H9 (cell line): ENCODE results near the gene FAM227B. TPM values are rescaled to one million over a fixed set of nuclear protein-coding genes. Genes with fewer than 3 reads are reported as not detected.

Experiments
- DNase-seq: peaks from one replicate; pipeline ENCODE4 v3.0.0-alpha.2; 2017
- H2AFZ ChIP-seq: one replicate; pipeline ENCODE4 v1.6.1; 2013; ENCODE audit warnings: mild to moderate bottlenecking, low read length, control low read depth, moderate library complexity
- H2AK5ac ChIP-seq: 2 replicates; pipeline ENCODE4 v1.6.1; 2013; ENCODE audit warnings: low read length, control low read depth, mixed read lengths; ENCODE audit not compliant: insufficient read length
- H2BK120ac ChIP-seq: one replicate; pipeline ENCODE4 v1.6.1; 2013; ENCODE audit warnings: low read depth, mild to moderate bottlenecking, low read length, control low read depth, inconsistent platforms; ENCODE audit not compliant: poor library complexity, severe bottlenecking
- H2BK12ac ChIP-seq: 2 replicates; pipeline ENCODE4 v1.6.1; 2013; ENCODE audit warnings: low read length, control low read depth, mixed read lengths, low read depth; ENCODE audit not compliant: insufficient read length
- H2BK15ac ChIP-seq: 2 replicates; pipeline ENCODE4 v1.6.1; 2013; ENCODE audit warnings: low read depth, low read length, control low read depth
- H2BK20ac ChIP-seq: one replicate; pipeline ENCODE4 v1.6.1; 2013; ENCODE audit warnings: low read depth, mild to moderate bottlenecking, low read length, control low read depth, inconsistent platforms; ENCODE audit not compliant: poor library complexity, severe bottlenecking
- H2BK5ac ChIP-seq: 2 replicates; pipeline ENCODE4 v1.6.1; 2013; ENCODE audit warnings: low read length, control low read depth, mixed read lengths; ENCODE audit not compliant: insufficient read length
- H3K14ac ChIP-seq: 2 replicates; pipeline ENCODE4 v1.6.1; 2013; ENCODE audit warnings: low read length, control low read depth; ENCODE audit not compliant: insufficient read depth
- H3K18ac ChIP-seq: 2 replicates; pipeline ENCODE4 v1.6.1; 2013; ENCODE audit warnings: low read depth, mild to moderate bottlenecking, mixed read lengths, low read length, control low read depth; ENCODE audit not compliant: insufficient read length
- H3K23ac ChIP-seq: 2 replicates; pipeline ENCODE4 v1.6.1; 2013; ENCODE audit warnings: low read length, control low read depth, mixed read lengths, low read depth; ENCODE audit not compliant: insufficient read length
- H3K23me2 ChIP-seq: 2 replicates; pipeline ENCODE4 v1.6.1; 2013; ENCODE audit warnings: low read depth, mild to moderate bottlenecking, mixed read lengths, low read length, control low read depth; ENCODE audit not compliant: insufficient read length, poor library complexity, severe bottlenecking
- H3K27ac ChIP-seq: 2 replicates; pipeline ENCODE4 v1.5.1; 2013; ENCODE audit warnings: low read length, control low read depth, mixed read lengths, low read depth; ENCODE audit not compliant: insufficient read length
- H3K27me3 ChIP-seq: 2 replicates; pipeline ENCODE4 v1.6.1; 2013; ENCODE audit warnings: low read length, control low read depth, inconsistent platforms; ENCODE audit not compliant: insufficient read depth
- H3K4ac ChIP-seq: 2 replicates; pipeline ENCODE4 v1.6.1; 2013; ENCODE audit warnings: low read depth, mild to moderate bottlenecking, control low read depth, inconsistent platforms, low read length, moderate library complexity
- H3K4me1 ChIP-seq: 2 replicates; pipeline ENCODE4 v1.6.1; 2013; ENCODE audit warnings: low read length, control low read depth, inconsistent platforms; ENCODE audit not compliant: insufficient read depth
- H3K4me2 ChIP-seq: 2 replicates; pipeline ENCODE4 v1.6.1; 2013; ENCODE audit warnings: low read length, control low read depth, mixed read lengths; ENCODE audit not compliant: insufficient read length, insufficient read depth
- H3K56ac ChIP-seq: 2 replicates; pipeline ENCODE4 v1.6.1; 2013; ENCODE audit warnings: low read depth, mild to moderate bottlenecking, mixed read lengths, low read length, control low read depth; ENCODE audit not compliant: insufficient read length
- H3K79me1 ChIP-seq: 2 replicates; pipeline ENCODE4 v1.6.1; 2013; ENCODE audit warnings: low read depth, mild to moderate bottlenecking, moderate library complexity, low read length, control low read depth, inconsistent platforms; ENCODE audit not compliant: insufficient read depth, poor library complexity, severe bottlenecking
- H3K79me2 ChIP-seq: 2 replicates; pipeline ENCODE4 v1.6.1; 2013; ENCODE audit warnings: low read length, control low read depth, inconsistent platforms; ENCODE audit not compliant: insufficient read depth
- H3K9ac ChIP-seq: 2 replicates; pipeline ENCODE4 v1.6.1; 2013; ENCODE audit warnings: low read length, control low read depth, mixed read lengths; ENCODE audit not compliant: insufficient read length; ENCODE audit errors: extremely low read depth
- H3K9me3 ChIP-seq: one replicate; pipeline ENCODE4 v1.6.1; 2013; ENCODE audit warnings: low read depth, low read length, inconsistent platforms; ENCODE audit not compliant: control insufficient read depth
- H3T11ph ChIP-seq: one replicate; pipeline ENCODE4 v1.6.1; 2013; ENCODE audit warnings: mild to moderate bottlenecking, low read length, control low read depth, inconsistent platforms
- H4K20me1 ChIP-seq: one replicate; pipeline ENCODE4 v1.6.1; 2013; ENCODE audit not compliant: control insufficient read depth, insufficient read length, insufficient read depth
- H4K5ac ChIP-seq: 2 replicates; pipeline ENCODE4 v1.6.1; 2013; ENCODE audit warnings: low read depth, mild to moderate bottlenecking, mixed read lengths, low read length, control low read depth; ENCODE audit not compliant: insufficient read length
- H4K8ac ChIP-seq: replicated peaks from 2 replicates; pipeline ENCODE4 v1.6.1; 2013; ENCODE audit warnings: low read length, control low read depth, mixed read lengths, low read depth; ENCODE audit not compliant: insufficient read length
- H4K91ac ChIP-seq: 2 replicates; pipeline ENCODE4 v1.6.1; 2013; ENCODE audit warnings: low read depth, mild to moderate bottlenecking, moderate library complexity, mixed read lengths, low read length, control low read depth; ENCODE audit not compliant: insufficient read length
- H3K27ac Mint-ChIP-seq, 3 experiments: 2 replicates in 2 of 3; 3 replicates in 1 of 3; pipeline ENCODE4 v1.8.0; 2020 to 2021; ENCODE audit warnings: mixed read lengths in 3 of 3, mild to moderate bottlenecking in 1 of 3, moderate library complexity in 1 of 3
- H3K27me3 Mint-ChIP-seq: 2 replicates; pipeline ENCODE4 v1.8.0; 2021; ENCODE audit warnings: low read depth, mild to moderate bottlenecking, moderate library complexity, mixed read lengths
- H3K36me3 Mint-ChIP-seq, 3 experiments: 2 replicates in 2 of 3; 3 replicates in 1 of 3; pipeline ENCODE4 v1.8.0; 2020 to 2021; ENCODE audit warnings: low read depth in 3 of 3, mixed read lengths in 3 of 3; ENCODE audit not compliant: insufficient read depth in 1 of 3
- H3K4me1 Mint-ChIP-seq, 2 experiments: 2 replicates each; pipeline ENCODE4 v1.8.0; 2020; ENCODE audit warnings: mixed read lengths in 2 of 2
- H3K4me3 Mint-ChIP-seq, 2 experiments: 2 replicates in 1 of 2; 3 replicates in 1 of 2; pipeline ENCODE4 v1.8.0; 2020 to 2021; ENCODE audit warnings: mild to moderate bottlenecking in 2 of 2, mixed read lengths in 2 of 2, moderate library complexity in 1 of 2
- H3K9me3 Mint-ChIP-seq, 2 experiments: 2 replicates in 1 of 2; 3 replicates in 1 of 2; pipeline ENCODE4 v1.8.0; 2020; ENCODE audit warnings: mild to moderate bottlenecking in 2 of 2, mixed read lengths in 2 of 2, moderate library complexity in 1 of 2
- CTCF ChIP-seq: fragments of 200-600 bp; sonication (generic); conservative IDR thresholded peaks from 3 replicates; pipeline ENCODE4 v1.8.0; 2021; ENCODE audit warnings: antibody characterized with exemption, mild to moderate bottlenecking
- total RNA-seq: library from RNA; stranded (reverse); gene quantifications from 2 replicates; pipeline ENCODE4 v1.2.1, GENCODE V29; 2021

FAM227B gene
- total RNA-seq, 1 experiment from 2014 or later, result 5.5 TPM

- TF ChIP-seq CTCF, result no peak
- Histone ChIP-seq H3K79me1 (no peaks in the 10 kb centered on the region), H4K5ac (no peak overlapping the region), H3K27ac (no peak overlapping the region), H2BK15ac (no peak overlapping the region), H3K14ac (no peak overlapping the region), H4K91ac (no peak overlapping the region), H3K79me2 (no peaks in the 10 kb centered on the region), H3K9me3 (no peaks in the 10 kb centered on the region), H3K23me2 (no peaks in the 10 kb centered on the region), H3K27me3 (no peaks in the 10 kb centered on the region), H2BK120ac (no peak overlapping the region), H3K23ac (no peak overlapping the region), H3T11ph (no peak overlapping the region), H2BK12ac (no peak overlapping the region), H3K4me2 (no peak overlapping the region), H2AFZ (no peak overlapping the region), H3K4ac (no peak overlapping the region), H4K8ac (no peak overlapping the region), H2BK5ac (no peak overlapping the region), H2AK5ac (no peak overlapping the region), H3K18ac (no peak overlapping the region), H3K4me1 (no peaks in the 10 kb centered on the region), H3K56ac (no peak overlapping the region), H3K9ac (no peak overlapping the region), H2BK20ac (no peak overlapping the region), H4K20me1 (no peaks in the 10 kb centered on the region)
- Mint-ChIP-seq H3K36me3 (no peaks in the 10 kb centered on the region), H3K27ac (no peak overlapping the region), H3K27me3 (no peaks in the 10 kb centered on the region), H3K4me1 (peaks cover 0 to 4% of the 10 kb centered on the region in 2 experiments; a peak in 2 of 4 replicates), H3K9me3 (peaks cover 5% of the 10 kb centered on the region in 2 experiments; a peak in 4 of 5 replicates), H3K4me3 (no peak overlapping the region)
- no peak for DNase-seq
These were observed 82.1 kb downstream of the FAM227B start for GRCh38 chr15:49538520-49538919.
